GM12878 (cell line): ENCODE measurements around the gene TSC22D1. TPM values are rescaled to one million over a fixed set of nuclear protein-coding genes. Genes with fewer than 3 reads are reported as not detected.

ENCODE experiments used
- CBX5 ChIP-seq: sonication (generic); IDR thresholded peaks from 2 replicates; pipeline ENCODE4 v1.6.1; 2016; ENCODE audit warnings: low read depth, moderate library complexity, mild to moderate bottlenecking, inconsistent platforms
- NFIC ChIP-seq: IDR thresholded peaks from 2 replicates; pipeline ENCODE4 v1.6.1; 2012; ENCODE audit warnings: low read depth, mild to moderate bottlenecking, inconsistent platforms, low read length, moderate library complexity
- RAD21 ChIP-seq: IDR thresholded peaks from 2 replicates; pipeline ENCODE4 v1.6.1; 2011; ENCODE audit warnings: mild to moderate bottlenecking, low read depth, low read length, moderate library complexity; ENCODE audit not compliant: insufficient read depth
- SREBF1 ChIP-seq: IDR thresholded peaks from 2 replicates; pipeline ENCODE4 v1.6.1; 2012; ENCODE audit warnings: mild to moderate bottlenecking, low read length
- TAF1 ChIP-seq: IDR thresholded peaks from 2 replicates; pipeline ENCODE4 v1.6.1; 2011; ENCODE audit warnings: mild to moderate bottlenecking, low read depth, low read length, borderline replicate concordance
- polyA plus RNA-seq, 11 experiments: library from polyadenylated mRNA; depleted of rRNA in 4 of 11; unstranded in 6 of 11; stranded (reverse) in 5 of 11; fragments of >200 nt; fragmentation: Nextera tagmentation in 4 of 11; fragmentation: Illumina TruSeq in 1 of 11; extraction: Ambion mirVana in 4 of 11; extraction: Trizol in 1 of 11; gene quantifications; 1 replicate in 1 of 11; 2 replicates in 10 of 11; pipeline versions ENCODE4 v1.2.1 to v1.2.3, GENCODE V29; 2011 to 2016; ENCODE audit warnings: inconsistent platforms in 2 of 11, missing spikeins in 2 of 11, low read depth in 1 of 11
- total RNA-seq, 4 experiments: library from RNA; depleted of rRNA in 3 of 4; stranded (reverse); fragments of >200 nt in 3 of 4; fragmentation: Illumina TruSeq in 1 of 4; extraction: Trizol in 1 of 4; gene quantifications; 2 replicates each; pipeline versions ENCODE4 v1.2.1 to v1.2.3, GENCODE V29; 2013 to 2021
- TF ChIP-seq, protein P1 (sequence below): IDR thresholded peaks from 2 replicates; pipeline ENCODE4 v1.6.1; 2012; ENCODE audit warnings: low read depth, low read length, improper control_type of control experiment
- TF ChIP-seq, protein P2 (sequence below): IDR thresholded peaks from 2 replicates; pipeline ENCODE4 v1.6.1; 2011; ENCODE audit warnings: low read depth, mild to moderate bottlenecking, low read length, moderate library complexity, borderline replicate concordance; ENCODE audit errors: extremely low read depth
- TF ChIP-seq, protein P3 (sequence below): fragments of 450-650 bp; IDR thresholded peaks from 2 replicates; pipeline ENCODE4 v1.6.1; 2016; ENCODE audit warnings: mild to moderate bottlenecking
- TF ChIP-seq, protein P4 (sequence below): fragments of 450-650 bp; IDR thresholded peaks from 2 replicates; pipeline ENCODE4 v1.6.1; 2017; ENCODE audit warnings: mild to moderate bottlenecking, moderate library complexity
- TF ChIP-seq, protein P5 (sequence below): fragments of 450-650 bp; IDR thresholded peaks from 2 replicates; pipeline ENCODE4 v1.6.1; 2016; ENCODE audit warnings: mild to moderate bottlenecking, moderate library complexity, borderline replicate concordance
- TF ChIP-seq, protein P6 (sequence below): fragments of 450-650 bp; formaldehyde crosslinking; IDR thresholded peaks from 2 replicates; pipeline ENCODE4 v1.5.0; 2022; ENCODE audit warnings: mild to moderate bottlenecking, missing genetic modification characterization

Gene TSC22D1
- total and polyA plus RNA-seq, 10 of the 15 experiments (the other 5 are each of a cell fraction or from before 2014, with no cell fraction given), result 0.37 to 15.7 (median 7.5) TPM

DNA sequence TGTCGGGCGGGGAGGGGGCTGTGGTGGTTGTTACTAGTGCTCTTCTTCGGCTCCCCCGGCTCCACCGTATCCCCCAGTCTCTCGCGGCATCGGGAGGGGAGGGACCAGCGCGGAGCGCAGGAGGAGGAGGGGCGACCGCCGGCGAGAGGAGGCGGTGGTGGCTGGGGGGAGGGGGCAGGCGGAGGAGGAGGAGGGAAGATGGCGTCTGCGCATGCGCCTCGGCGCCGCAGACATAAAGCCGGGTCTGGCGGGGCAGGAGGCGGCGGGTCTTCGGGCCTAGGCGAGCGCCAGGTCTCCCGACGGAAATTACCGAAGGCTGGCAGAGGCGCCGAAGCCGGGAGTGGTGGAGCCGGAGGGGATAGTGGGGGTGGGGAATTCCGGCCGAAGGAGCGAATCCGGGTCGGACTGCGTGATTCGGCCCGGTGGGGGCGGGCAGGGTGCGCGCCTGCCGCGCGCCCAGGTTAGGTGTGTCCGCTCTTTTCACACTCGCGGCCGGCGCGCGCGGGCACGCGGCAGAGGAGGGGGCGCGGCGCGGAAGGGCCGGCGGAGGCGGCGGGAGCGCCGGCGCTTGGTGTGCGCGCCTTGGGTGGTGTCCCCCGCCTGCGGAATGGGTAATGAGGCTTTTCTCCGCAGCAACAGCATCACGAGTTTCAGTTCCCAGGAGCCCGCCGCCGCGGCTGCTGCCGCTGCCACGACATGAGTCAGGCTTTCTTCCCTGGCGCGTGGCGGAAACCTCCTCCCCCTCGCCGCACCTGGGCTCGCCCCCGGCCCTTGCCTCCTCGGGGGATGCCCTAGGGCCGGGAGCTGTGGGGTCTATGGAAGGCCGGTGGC, 1.3 kb upstream of the TSC22D1 start (continued):
- TF ChIP-seq, protein P1, sequence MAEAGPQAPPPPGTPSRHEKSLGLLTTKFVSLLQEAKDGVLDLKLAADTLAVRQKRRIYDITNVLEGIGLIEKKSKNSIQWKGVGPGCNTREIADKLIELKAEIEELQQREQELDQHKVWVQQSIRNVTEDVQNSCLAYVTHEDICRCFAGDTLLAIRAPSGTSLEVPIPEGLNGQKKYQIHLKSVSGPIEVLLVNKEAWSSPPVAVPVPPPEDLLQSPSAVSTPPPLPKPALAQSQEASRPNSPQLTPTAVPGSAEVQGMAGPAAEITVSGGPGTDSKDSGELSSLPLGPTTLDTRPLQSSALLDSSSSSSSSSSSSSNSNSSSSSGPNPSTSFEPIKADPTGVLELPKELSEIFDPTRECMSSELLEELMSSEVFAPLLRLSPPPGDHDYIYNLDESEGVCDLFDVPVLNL, result no peak
- peak; percentile 68; the same call in 1 of the 2 replicates for TF ChIP-seq TAF1
- TF ChIP-seq, protein P2, sequence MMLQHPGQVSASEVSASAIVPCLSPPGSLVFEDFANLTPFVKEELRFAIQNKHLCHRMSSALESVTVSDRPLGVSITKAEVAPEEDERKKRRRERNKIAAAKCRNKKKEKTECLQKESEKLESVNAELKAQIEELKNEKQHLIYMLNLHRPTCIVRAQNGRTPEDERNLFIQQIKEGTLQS, result no peak
- TF ChIP-seq, protein P3, sequence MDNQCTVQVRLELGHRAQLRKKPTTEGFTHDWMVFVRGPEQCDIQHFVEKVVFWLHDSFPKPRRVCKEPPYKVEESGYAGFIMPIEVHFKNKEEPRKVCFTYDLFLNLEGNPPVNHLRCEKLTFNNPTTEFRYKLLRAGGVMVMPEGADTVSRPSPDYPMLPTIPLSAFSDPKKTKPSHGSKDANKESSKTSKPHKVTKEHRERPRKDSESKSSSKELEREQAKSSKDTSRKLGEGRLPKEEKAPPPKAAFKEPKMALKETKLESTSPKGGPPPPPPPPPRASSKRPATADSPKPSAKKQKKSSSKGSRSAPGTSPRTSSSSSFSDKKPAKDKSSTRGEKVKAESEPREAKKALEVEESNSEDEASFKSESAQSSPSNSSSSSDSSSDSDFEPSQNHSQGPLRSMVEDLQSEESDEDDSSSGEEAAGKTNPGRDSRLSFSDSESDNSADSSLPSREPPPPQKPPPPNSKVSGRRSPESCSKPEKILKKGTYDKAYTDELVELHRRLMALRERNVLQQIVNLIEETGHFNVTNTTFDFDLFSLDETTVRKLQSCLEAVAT, result no peak
- 0 out of 2 replicates have a peak, but pooled peaks have one; percentile 17 for TF ChIP-seq CBX5
- TF ChIP-seq, protein P4, sequence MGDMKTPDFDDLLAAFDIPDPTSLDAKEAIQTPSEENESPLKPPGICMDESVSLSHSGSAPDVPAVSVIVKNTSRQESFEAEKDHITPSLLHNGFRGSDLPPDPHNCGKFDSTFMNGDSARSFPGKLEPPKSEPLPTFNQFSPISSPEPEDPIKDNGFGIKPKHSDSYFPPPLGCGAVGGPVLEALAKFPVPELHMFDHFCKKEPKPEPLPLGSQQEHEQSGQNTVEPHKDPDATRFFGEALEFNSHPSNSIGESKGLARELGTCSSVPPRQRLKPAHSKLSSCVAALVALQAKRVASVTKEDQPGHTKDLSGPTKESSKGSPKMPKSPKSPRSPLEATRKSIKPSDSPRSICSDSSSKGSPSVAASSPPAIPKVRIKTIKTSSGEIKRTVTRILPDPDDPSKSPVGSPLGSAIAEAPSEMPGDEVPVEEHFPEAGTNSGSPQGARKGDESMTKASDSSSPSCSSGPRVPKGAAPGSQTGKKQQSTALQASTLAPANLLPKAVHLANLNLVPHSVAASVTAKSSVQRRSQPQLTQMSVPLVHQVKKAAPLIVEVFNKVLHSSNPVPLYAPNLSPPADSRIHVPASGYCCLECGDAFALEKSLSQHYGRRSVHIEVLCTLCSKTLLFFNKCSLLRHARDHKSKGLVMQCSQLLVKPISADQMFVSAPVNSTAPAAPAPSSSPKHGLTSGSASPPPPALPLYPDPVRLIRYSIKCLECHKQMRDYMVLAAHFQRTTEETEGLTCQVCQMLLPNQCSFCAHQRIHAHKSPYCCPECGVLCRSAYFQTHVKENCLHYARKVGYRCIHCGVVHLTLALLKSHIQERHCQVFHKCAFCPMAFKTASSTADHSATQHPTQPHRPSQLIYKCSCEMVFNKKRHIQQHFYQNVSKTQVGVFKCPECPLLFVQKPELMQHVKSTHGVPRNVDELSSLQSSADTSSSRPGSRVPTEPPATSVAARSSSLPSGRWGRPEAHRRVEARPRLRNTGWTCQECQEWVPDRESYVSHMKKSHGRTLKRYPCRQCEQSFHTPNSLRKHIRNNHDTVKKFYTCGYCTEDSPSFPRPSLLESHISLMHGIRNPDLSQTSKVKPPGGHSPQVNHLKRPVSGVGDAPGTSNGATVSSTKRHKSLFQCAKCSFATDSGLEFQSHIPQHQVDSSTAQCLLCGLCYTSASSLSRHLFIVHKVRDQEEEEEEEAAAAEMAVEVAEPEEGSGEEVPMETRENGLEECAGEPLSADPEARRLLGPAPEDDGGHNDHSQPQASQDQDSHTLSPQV, result no peak
- no peak for TF ChIP-seq SREBF1
- TF ChIP-seq, protein P5, sequence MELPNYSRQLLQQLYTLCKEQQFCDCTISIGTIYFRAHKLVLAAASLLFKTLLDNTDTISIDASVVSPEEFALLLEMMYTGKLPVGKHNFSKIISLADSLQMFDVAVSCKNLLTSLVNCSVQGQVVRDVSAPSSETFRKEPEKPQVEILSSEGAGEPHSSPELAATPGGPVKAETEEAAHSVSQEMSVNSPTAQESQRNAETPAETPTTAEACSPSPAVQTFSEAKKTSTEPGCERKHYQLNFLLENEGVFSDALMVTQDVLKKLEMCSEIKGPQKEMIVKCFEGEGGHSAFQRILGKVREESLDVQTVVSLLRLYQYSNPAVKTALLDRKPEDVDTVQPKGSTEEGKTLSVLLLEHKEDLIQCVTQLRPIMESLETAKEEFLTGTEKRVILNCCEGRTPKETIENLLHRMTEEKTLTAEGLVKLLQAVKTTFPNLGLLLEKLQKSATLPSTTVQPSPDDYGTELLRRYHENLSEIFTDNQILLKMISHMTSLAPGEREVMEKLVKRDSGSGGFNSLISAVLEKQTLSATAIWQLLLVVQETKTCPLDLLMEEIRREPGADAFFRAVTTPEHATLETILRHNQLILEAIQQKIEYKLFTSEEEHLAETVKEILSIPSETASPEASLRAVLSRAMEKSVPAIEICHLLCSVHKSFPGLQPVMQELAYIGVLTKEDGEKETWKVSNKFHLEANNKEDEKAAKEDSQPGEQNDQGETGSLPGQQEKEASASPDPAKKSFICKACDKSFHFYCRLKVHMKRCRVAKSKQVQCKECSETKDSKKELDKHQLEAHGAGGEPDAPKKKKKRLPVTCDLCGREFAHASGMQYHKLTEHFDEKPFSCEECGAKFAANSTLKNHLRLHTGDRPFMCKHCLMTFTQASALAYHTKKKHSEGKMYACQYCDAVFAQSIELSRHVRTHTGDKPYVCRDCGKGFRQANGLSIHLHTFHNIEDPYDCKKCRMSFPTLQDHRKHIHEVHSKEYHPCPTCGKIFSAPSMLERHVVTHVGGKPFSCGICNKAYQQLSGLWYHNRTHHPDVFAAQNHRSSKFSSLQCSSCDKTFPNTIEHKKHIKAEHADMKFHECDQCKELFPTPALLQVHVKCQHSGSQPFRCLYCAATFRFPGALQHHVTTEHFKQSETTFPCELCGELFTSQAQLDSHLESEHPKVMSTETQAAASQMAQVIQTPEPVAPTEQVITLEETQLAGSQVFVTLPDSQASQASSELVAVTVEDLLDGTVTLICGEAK, result no peak
- TF ChIP-seq NFIC, result no peak; the same call in 1 of the 2 replicates
- TF ChIP-seq RAD21, result no peak
- TF ChIP-seq, protein P6, sequence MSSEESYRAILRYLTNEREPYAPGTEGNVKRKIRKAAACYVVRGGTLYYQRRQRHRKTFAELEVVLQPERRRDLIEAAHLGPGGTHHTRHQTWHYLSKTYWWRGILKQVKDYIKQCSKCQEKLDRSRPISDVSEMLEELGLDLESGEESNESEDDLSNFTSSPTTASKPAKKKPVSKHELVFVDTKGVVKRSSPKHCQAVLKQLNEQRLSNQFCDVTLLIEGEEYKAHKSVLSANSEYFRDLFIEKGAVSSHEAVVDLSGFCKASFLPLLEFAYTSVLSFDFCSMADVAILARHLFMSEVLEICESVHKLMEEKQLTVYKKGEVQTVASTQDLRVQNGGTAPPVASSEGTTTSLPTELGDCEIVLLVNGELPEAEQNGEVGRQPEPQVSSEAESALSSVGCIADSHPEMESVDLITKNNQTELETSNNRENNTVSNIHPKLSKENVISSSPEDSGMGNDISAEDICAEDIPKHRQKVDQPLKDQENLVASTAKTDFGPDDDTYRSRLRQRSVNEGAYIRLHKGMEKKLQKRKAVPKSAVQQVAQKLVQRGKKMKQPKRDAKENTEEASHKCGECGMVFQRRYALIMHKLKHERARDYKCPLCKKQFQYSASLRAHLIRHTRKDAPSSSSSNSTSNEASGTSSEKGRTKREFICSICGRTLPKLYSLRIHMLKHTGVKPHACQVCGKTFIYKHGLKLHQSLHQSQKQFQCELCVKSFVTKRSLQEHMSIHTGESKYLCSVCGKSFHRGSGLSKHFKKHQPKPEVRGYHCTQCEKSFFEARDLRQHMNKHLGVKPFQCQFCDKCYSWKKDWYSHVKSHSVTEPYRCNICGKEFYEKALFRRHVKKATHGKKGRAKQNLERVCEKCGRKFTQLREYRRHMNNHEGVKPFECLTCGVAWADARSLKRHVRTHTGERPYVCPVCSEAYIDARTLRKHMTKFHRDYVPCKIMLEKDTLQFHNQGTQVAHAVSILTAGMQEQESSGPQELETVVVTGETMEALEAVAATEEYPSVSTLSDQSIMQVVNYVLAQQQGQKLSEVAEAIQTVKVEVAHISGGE (CRISPR knock-in tag), result no peak
